Neutrophil (primary cell): Measurements from ENCODE around the gene GCAT.

ENCODE experiments used
- H3K27ac ChIP-seq: fragments of 200-600 bp; sonication (generic); 2 replicates; pipeline ENCODE4 v1.5.1; 2016; ENCODE audit warnings: mild to moderate bottlenecking, moderate library complexity
- H3K27me3 ChIP-seq: fragments of 200-600 bp; sonication (generic); 2 replicates; pipeline ENCODE4 v1.6.0; 2016; ENCODE audit warnings: mild to moderate bottlenecking
- H3K36me3 ChIP-seq: fragments of 200-600 bp; sonication (generic); 2 replicates; pipeline ENCODE4 v1.5.1; 2017
- H3K4me1 ChIP-seq, 2 experiments: fragments of 200-600 bp in 1 of 2; sonication (generic) in 1 of 2; 1 replicate in 1 of 2; 2 replicates in 1 of 2; pipeline versions ENCODE4 v1.5.1 to v1.6.1; 2013 to 2016; ENCODE audit warnings: low read depth in 1 of 2, low read length in 1 of 2, mild to moderate bottlenecking in 1 of 2, moderate library complexity in 1 of 2; ENCODE audit not compliant: control insufficient read depth in 1 of 2, insufficient read depth in 1 of 2
- H3K4me3 ChIP-seq, 2 experiments: fragments of 200-600 bp in 1 of 2; sonication (generic) in 1 of 2; 1 replicate in 1 of 2; 2 replicates in 1 of 2; pipeline ENCODE4 v1.5.1; 2013 to 2016; ENCODE audit warnings: low read depth in 1 of 2, low read length in 1 of 2, mild to moderate bottlenecking in 1 of 2, moderate library complexity in 1 of 2
- H3K9me3 ChIP-seq: fragments of 200-600 bp; sonication (generic); 2 replicates; pipeline ENCODE4 v1.5.1; 2016
- CTCF ChIP-seq: fragments of 200-600 bp; sonication (generic); IDR thresholded peaks from 2 replicates; pipeline ENCODE4 v1.5.1; 2016; ENCODE audit warnings: antibody characterized with exemption

The GCAT gene

GRCh38 chr22:37852418-37852817, 44.7 kb downstream of the GCAT start:
- Histone ChIP-seq H3K4me1 (peaks cover 17 to 18% of the 10 kb centered on the region in 2 experiments), H3K36me3 (peaks cover 58% of the 10 kb centered on the region), H3K4me3 (no peak overlapping the region), H3K27ac (no peak overlapping the region), H3K9me3 (no peaks in the 10 kb centered on the region), H3K27me3 (no peaks in the 10 kb centered on the region)
- TF ChIP-seq CTCF: no peak

- peaks cover 83% of the 10 kb centered on the region for H3K36me3 ChIP-seq
- H3K27ac ChIP-seq: no peak overlapping the region
- peaks cover 6 to 7% of the 10 kb centered on the region in 2 experiments for H3K4me1 ChIP-seq
- no peaks in the 10 kb centered on the region for H3K9me3 ChIP-seq
- H3K27me3 ChIP-seq: no peaks in the 10 kb centered on the region
- H3K4me3 ChIP-seq: no peak overlapping the region
- no peak for TF ChIP-seq CTCF
Observed at GRCh38 chr22:37854946-37855345, 47.2 kb downstream of the GCAT start.

GRCh38 chr22:37855462-37855861, 47.7 kb downstream of the GCAT start:
- Histone ChIP-seq H3K36me3 (peaks cover 88% of the 10 kb centered on the region), H3K9me3 (no peaks in the 10 kb centered on the region), H3K27me3 (no peaks in the 10 kb centered on the region), H3K4me1 (peaks cover under 1 to 2% of the 10 kb centered on the region in 2 experiments), H3K27ac (no peak overlapping the region), H3K4me3 (no peak overlapping the region)
- no peak for TF ChIP-seq CTCF

- Histone ChIP-seq H3K27me3 (no peaks in the 10 kb centered on the region), H3K27ac (no peak overlapping the region), H3K4me3 (no peak overlapping the region), H3K9me3 (no peaks in the 10 kb centered on the region), H3K4me1 (no peaks in the 10 kb centered on the region), H3K36me3 (peaks cover 98% of the 10 kb centered on the region)
- TF ChIP-seq CTCF: no peak
Observed at GRCh38 chr22:37860796-37861421, 53.2 kb downstream of the GCAT start.

- Histone ChIP-seq H3K27ac (no peak overlapping the region), H3K36me3 (peaks cover 98% of the 10 kb centered on the region), H3K4me3 (no peak overlapping the region), H3K27me3 (no peaks in the 10 kb centered on the region), H3K4me1 (no peaks in the 10 kb centered on the region), H3K9me3 (no peaks in the 10 kb centered on the region)
- no peak for TF ChIP-seq CTCF
Observed at GRCh38 chr22:37862570-37863325, 55.0 kb downstream of the GCAT start.
